SHP77 (cell line): Measurements from ENCODE around the gene EPAS1.
A peak's percentile ranks its signal among the peaks of the same experiment; 100 is the strongest.

ENCODE experiments used
- DNase-seq, 2 experiments: peaks; one replicate each; lab custom pipeline; 2025; lab: John Stamatoyannopoulos, UW

EPAS1 gene

DNA sequence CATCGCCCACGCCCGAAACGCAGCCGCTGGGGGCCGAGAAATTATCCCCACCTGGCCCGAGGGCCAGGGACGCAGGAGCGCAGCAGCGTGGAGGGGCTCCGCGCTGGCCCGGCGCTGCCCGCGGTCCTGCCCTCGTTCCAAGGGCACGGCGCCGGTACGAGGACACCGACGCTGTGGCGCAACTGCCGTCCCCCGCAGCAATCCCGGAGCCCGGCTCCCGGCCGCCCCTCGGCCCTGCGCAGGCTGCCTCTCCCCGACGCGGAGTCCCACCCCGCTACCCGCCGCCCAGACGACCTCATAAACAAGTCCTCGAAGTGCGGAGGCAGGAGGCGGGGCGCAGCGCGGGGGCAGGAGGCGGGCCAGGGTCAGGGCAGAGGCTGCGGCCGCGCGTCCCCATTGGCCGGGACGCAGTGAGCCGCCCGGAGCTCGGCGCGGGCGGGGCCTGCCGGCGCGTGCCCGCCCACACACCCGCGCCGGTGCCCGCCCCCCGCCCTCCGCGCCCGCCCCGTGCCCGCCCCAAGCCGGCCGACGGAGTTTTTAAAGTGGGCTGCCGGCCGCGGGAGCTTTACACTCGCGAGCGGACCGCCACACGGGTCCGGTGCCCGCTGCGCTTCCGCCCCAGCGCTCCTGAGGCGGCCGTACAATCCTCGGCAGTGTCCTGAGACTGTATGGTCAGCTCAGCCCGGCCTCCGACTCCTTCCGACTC lies at the start of gene EPAS1:
Gene EPAS1, plus strand, starts transcription at position 568 of the 706 bp plus-strand sequence. CDS start 505 bp downstream, outside the sequence.
- DNase-seq, result peak in 1 of 2 experiments; percentile 54

DNA sequence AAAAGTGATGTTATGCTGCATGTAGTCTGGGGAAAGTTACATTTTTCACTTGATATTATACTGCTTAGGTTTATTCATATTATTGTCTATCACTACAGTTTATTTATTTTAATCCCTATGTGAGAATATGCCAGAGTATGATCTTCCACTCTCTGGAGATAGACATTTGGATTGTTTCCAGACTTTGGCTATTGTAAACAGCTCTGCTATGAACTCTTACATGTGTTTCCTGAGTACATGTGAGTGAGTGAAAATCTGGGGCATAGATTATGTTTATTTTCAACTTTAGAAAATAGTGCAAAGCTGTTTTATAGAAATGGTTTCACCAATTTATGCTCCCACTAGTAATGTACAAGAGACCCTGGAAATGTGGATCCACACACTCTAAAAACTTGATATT lies 49.0 kb upstream of the EPAS1 start:
- DNase-seq, result no peak

- DNase-seq, result no peak
Observed at GRCh38 chr2:46249654-46250053, 47.6 kb upstream of the EPAS1 start.

- DNase-seq, result no peak
Observed at GRCh38 chr2:46252891-46253659, 44.1 kb upstream of the EPAS1 start.

GRCh38 chr2:46254474-46254873 lies 42.7 kb upstream of the EPAS1 start:
- DNase-seq, result no peak

DNA sequence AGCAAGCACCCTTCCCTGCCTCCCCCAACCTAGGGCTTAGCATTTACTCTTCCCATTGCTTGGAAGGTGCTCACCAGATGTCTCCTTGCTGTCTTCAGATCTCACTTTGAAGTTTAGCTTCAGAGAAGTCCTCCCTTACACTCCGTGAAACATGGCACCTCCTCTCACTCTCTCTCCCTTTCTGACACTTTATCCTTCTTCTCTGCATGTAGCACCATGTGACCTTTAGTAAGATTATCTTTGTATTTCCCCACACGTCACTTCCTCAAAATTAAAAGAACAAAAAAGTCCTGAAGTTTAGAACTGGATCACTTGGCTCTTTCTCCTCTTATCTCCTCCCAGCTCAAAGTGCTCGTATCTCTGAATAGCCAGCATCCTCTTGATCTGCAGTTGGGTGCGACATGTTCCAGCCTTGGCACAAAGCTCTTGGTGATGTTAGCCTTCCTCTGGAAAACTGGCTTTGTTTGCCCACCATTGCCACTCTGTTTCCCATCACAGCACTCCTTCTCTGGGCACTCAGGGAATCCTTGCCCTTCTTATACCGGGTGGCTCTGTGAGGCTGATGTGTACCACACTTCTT lies 40.6 kb upstream of the EPAS1 start:
- DNase-seq, result no peak

- DNase-seq, result peak; percentile 41 to 63
Observed at GRCh38 chr2:46257476-46257875, 39.7 kb upstream of the EPAS1 start.

- no peak for DNase-seq
Observed at GRCh38 chr2:46257980-46258379, 39.2 kb upstream of the EPAS1 start.

- no peak for DNase-seq
Observed at GRCh38 chr2:46258937-46259776, 38.0 kb upstream of the EPAS1 start.

GRCh38 chr2:46259777-46260168 lies 37.4 kb upstream of the EPAS1 start:
- DNase-seq, result no peak

- no peak for DNase-seq
Observed at GRCh38 chr2:46260305-46260704, 36.9 kb upstream of the EPAS1 start.

DNA sequence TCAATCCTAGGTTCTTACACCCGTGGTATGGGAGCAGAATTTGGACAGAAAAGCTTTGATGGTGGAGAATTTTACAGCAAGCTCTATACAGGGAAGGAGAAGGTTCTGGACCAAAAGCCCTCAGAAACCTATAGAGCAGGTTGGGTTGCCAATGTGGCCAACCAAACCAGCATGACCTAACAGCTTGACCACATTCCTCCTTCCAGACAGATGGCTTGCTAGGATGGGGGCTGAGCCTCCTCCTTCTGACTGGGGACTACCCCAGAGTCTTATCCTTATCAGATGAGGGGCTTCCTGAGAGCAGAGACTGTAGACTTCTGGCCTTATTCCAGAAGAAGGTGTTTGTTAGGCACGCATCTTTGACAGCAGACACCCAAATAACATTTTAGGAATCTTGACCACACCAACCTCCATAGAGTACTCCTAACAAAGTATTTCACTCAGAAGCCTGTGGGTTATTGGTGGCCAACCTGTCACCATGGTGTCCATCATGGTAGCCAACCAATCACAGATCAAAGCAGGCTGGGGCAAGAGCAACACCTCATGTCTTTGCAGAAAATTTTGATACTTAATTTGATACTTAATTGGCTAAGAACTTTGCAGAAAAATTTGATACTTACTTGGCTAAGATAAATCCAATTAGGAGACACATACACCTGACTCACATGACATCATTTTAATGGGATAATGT lies 34.8 kb upstream of the EPAS1 start:
- DNase-seq, result no peak

GRCh38 chr2:46263347-46263746 lies 33.9 kb upstream of the EPAS1 start:
- DNase-seq, result no peak

GRCh38 chr2:46264447-46264846 lies 32.8 kb upstream of the EPAS1 start:
- DNase-seq, result no peak

DNA sequence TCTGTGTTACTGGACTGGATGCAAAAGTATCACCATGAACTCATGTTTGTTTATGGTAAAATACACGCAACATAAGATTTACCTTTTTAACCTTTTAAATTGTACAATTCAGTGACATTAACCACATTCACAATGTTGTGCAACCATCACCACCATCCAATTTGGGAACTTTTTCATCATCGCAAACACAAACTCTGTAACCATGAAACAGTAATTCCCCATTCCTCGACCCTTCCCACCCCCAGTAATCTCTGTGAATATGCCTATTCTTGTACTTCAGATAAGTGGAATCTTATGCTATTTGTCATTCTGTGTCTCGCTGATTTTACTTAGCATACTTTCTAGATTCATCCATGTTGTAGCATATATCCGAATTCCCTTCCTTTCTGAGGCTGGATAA lies 31.1 kb upstream of the EPAS1 start:
- no peak for DNase-seq

- DNase-seq, result no peak
Observed at GRCh38 chr2:46267616-46268015, 29.6 kb upstream of the EPAS1 start.

DNA sequence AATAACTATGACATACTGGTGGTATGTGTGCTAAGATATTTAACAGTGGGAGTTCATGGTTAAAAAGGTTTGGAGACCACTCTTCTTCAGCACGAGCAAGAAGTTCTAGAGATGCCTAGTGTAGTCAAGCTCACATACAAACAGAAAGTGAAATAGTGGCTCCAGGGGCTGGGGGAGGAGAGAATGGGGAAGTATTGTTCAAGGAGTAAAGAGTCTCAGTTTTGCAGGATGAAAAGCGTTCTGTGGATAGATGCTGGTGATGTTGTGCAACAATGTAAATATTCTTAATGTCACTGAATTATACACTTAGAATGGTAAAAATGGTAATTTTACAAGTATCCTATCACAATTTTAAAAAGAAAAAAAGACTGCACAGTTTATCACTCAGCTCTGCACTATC lies 29.0 kb upstream of the EPAS1 start:
- DNase-seq, result no peak

DNA sequence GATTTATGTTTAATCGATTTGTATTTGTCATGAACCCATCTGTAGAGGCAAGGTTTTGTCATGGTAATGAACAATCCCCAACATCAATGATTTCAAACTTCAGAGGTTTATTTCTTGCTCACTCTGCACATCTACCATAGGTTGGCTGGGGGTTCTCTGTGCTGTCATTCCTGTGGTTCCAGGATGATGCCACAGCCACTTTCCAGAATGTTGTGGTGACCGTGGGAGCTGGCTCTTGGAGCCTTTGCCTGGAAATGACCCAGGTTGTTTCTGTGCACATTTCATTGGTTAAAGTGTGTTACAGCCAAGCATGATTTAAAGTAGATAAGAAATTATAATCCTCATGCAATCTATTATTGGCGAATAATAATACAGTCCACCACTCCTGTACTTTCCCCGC lies 28.2 kb upstream of the EPAS1 start:
- no peak for DNase-seq

GRCh38 chr2:46269544-46270273 lies 27.5 kb upstream of the EPAS1 start:
- no peak for DNase-seq

DNA sequence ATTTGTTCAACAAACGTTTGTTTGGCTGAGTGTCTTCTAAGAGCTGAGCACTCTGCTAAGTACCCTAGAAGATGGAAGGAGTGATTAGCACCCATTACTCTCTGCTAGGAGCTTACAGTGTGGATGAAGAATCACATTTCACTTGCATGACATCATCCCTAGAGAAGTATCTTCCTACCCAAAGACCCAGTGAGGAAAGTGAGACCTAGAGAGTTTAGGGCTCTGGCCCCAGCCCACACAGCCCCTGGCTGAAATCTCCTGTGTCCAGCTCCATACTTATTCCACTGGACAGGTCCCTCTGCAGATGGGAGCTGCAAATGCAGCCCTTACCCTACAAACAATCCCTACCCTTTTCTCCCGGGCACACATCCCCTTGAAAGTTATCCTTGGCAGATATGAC lies 26.8 kb upstream of the EPAS1 start:
- DNase-seq, result no peak
